ENCODE measurements around the gene DSC1. TPM values are rescaled to one million over a fixed set of nuclear protein-coding genes. Genes with fewer than 3 reads are reported as not detected.

DSC1 gene
- total and polyA plus RNA-seq, 8 donors, result 0.03 TPM; not detected in 7

DNA sequence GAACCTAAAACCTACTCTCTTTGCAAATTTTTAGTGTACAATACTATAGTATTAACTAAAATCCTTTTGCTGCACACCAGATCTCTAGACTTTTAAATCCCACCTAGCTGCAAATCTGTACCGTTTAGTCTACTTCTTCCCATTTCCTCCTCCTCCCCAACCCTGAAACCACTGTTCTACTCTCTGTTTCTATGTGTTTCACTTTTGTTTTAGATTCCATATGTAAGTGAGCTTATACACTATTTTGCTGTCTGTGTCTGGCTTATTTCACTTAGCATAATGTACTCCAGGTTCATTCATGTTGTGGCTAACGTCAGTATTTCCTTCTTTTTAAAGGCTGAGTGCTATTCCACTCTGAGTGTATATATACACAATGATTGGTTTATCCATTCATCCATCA is 42.1 kb downstream of the DSC1 start:
- Histone ChIP-seq H3K36me3 (no peaks in the 10 kb centered on the region), H3K4me3 (no peak overlapping the region), H3K27ac (no peak overlapping the region), H3K27me3 (no peaks in the 10 kb centered on the region), H3K4me1 (no peaks in the 10 kb centered on the region), H3K9me3 (peaks cover 0 to 3% (median 1%) of the 10 kb centered on the region in 4 donors)
- WGBS, 5 donors, result 47 to 65% (median 50%) methylated on average over 2 of the region's 2 CpGs
- TF ChIP-seq EP300 (IDR thresholded peaks at IDR 0.05) (no peak), POLR2A (IDR thresholded peaks at IDR 0.05) (no peak), POLR2AphosphoS5 (IDR thresholded peaks at IDR 0.05) (no peak)
- TF ChIP-seq, protein P1, sequence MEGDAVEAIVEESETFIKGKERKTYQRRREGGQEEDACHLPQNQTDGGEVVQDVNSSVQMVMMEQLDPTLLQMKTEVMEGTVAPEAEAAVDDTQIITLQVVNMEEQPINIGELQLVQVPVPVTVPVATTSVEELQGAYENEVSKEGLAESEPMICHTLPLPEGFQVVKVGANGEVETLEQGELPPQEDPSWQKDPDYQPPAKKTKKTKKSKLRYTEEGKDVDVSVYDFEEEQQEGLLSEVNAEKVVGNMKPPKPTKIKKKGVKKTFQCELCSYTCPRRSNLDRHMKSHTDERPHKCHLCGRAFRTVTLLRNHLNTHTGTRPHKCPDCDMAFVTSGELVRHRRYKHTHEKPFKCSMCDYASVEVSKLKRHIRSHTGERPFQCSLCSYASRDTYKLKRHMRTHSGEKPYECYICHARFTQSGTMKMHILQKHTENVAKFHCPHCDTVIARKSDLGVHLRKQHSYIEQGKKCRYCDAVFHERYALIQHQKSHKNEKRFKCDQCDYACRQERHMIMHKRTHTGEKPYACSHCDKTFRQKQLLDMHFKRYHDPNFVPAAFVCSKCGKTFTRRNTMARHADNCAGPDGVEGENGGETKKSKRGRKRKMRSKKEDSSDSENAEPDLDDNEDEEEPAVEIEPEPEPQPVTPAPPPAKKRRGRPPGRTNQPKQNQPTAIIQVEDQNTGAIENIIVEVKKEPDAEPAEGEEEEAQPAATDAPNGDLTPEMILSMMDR (IDR thresholded peaks at IDR 0.05), result no peak
- no peak for DNase-seq
- intact Hi-C loops (cut with DNase I; ENCODE audit: low total_unique reads), result no loop called here

DNA sequence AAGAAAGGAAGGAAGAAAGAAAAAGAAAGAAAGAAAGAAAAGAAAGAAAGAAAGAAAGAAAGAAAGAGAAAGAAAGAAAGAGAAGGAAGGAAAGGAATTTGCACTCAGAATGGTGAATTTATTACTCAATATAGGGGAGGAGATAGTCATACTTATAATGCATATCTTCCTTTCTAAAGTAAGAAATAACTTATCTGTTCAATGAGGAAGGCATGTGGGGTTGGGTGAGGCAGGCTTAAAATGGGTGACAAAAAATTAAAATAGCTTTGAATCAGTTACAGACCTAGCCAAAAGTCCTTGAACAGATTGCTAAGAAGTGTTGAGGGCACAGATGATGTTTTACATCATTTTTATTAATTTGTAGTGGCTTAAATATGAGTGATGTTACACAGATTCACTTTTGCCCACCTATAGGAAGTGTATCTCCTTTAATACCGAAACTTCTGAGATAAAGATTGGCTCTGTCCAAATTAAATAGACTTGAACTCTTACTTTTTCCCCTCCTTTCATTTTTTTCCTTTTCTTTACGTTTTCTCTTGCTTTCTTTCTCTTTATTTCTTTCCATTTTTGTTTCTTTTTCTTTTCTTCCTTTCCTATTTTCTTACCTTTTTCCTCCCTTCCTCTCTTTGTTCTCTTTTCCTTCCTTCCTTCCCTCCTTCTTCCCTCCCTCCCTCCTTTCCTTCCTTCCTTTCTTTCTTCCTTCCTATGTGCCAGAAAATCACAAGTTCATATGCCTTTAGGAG is 45.6 kb downstream of the DSC1 start:
- 61 to 82% (median 71%) methylated on average over 2 of the region's 2 CpGs for WGBS, 5 donors
- H3K27ac ChIP-seq, result no peak overlapping the region
- no peak for DNase-seq
- intact Hi-C loops (cut with DNase I; ENCODE audit: low total_unique reads), result no loop called here
- H3K4me3 ChIP-seq, result no peak overlapping the region
- no peaks in the 10 kb centered on the region for H3K4me1 ChIP-seq
- no peaks in the 10 kb centered on the region for H3K36me3 ChIP-seq
- H3K27me3 ChIP-seq, result no peaks in the 10 kb centered on the region
- no peaks in the 10 kb centered on the region for H3K9me3 ChIP-seq
- TF ChIP-seq, protein P1 (IDR thresholded peaks at IDR 0.05), result no peak
- TF ChIP-seq POLR2AphosphoS5 (IDR thresholded peaks at IDR 0.05) (no peak), POLR2A (IDR thresholded peaks at IDR 0.05) (no peak), EP300 (IDR thresholded peaks at IDR 0.05) (no peak)

DNA sequence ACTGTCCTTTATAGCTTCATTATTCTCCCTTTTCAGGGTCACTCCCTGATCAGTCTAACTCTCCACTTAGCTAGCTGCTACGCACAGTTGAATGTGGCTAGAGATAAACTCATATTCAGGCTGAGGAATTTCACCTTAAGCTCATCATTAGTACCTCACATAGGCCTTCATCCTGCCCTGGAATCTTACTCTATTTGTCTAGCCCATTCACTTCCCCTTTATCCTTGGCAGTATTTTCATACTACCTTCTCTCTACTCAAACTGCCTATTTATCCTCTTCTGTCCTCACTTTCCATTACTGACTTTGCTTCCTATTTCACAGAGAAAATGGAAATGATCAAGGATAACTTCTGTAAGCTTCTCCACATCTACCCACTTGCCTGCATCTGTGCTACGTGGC is 49.9 kb downstream of the DSC1 start:
- WGBS, 5 donors, result 63 to 85% (median 79%) methylated on average over 2 of the region's 2 CpGs
- no peaks in the 10 kb centered on the region for H3K4me1 ChIP-seq
- intact Hi-C loops (cut with DNase I; ENCODE audit: low total_unique reads), result no loop called here
- H3K9me3 ChIP-seq, result no peaks in the 10 kb centered on the region
- TF ChIP-seq, protein P1 (IDR thresholded peaks at IDR 0.05), result no peak
- TF ChIP-seq POLR2A (IDR thresholded peaks at IDR 0.05), result no peak
- no peak for TF ChIP-seq EP300 (IDR thresholded peaks at IDR 0.05)
- no peak for TF ChIP-seq POLR2AphosphoS5 (IDR thresholded peaks at IDR 0.05)
- no peak overlapping the region for H3K4me3 ChIP-seq
- H3K27me3 ChIP-seq, result no peaks in the 10 kb centered on the region
- H3K36me3 ChIP-seq, result no peaks in the 10 kb centered on the region
- no peak for DNase-seq
- no peak overlapping the region for H3K27ac ChIP-seq

DNA sequence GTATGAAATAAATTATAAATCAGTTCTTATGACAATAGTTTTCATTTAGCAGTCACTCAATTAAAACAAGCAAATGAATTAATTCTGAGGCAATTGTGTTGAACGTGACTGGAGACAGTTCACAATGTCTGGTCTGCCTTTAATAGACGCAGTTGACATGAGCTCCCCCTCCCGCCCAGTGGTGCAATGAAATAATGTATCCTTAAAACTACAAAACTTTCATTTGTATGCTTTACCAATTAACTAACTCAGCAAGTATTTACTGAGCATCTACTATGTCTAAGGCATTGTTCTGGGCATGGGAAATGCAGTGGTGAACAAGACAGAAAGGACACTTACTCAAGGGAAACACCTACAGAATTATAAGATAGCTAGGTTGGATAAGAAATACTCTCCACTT is 56.9 kb downstream of the DSC1 start:
- H3K36me3 ChIP-seq, result no peaks in the 10 kb centered on the region
- intact Hi-C loops (cut with DNase I; ENCODE audit: low total_unique reads), result no loop called here
- no peak overlapping the region for H3K4me3 ChIP-seq
- TF ChIP-seq, protein P1 (IDR thresholded peaks at IDR 0.05), result no peak
- TF ChIP-seq EP300 (IDR thresholded peaks at IDR 0.05) (no peak), POLR2A (IDR thresholded peaks at IDR 0.05) (no peak), POLR2AphosphoS5 (IDR thresholded peaks at IDR 0.05) (no peak)
- no peak overlapping the region for H3K27ac ChIP-seq
- H3K27me3 ChIP-seq, result peaks cover 0 to 20% (median 0%) of the 10 kb centered on the region in 3 donors
- peaks cover 5 to 18% (median 15%) of the 10 kb centered on the region in 4 donors for H3K4me1 ChIP-seq
- DNase-seq, result no peak
- 82 to 93% (median 91%) methylated on average over 3 of the region's 3 CpGs for WGBS, 5 donors
- H3K9me3 ChIP-seq, result no peaks in the 10 kb centered on the region

Data from stomach (tissue), 9 donors.